ENCODE data around the gene PKNOX2.

The PKNOX2 gene, protein sequence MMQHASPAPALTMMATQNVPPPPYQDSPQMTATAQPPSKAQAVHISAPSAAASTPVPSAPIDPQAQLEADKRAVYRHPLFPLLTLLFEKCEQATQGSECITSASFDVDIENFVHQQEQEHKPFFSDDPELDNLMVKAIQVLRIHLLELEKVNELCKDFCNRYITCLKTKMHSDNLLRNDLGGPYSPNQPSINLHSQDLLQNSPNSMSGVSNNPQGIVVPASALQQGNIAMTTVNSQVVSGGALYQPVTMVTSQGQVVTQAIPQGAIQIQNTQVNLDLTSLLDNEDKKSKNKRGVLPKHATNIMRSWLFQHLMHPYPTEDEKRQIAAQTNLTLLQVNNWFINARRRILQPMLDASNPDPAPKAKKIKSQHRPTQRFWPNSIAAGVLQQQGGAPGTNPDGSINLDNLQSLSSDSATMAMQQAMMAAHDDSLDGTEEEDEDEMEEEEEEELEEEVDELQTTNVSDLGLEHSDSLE

GRCh38 chr11:125164422-125165110 is at the start of gene PKNOX2:
Gene PKNOX2 (plus strand): TSS chr11:125164751. CDS start chr11:125351306, 186,555 bp downstream.
- no peak for DNase-seq

- DNase-seq, result no peak
These were observed 47.1 kb upstream of the PKNOX2 start for GRCh38 chr11:125117429-125117828.

DNA sequence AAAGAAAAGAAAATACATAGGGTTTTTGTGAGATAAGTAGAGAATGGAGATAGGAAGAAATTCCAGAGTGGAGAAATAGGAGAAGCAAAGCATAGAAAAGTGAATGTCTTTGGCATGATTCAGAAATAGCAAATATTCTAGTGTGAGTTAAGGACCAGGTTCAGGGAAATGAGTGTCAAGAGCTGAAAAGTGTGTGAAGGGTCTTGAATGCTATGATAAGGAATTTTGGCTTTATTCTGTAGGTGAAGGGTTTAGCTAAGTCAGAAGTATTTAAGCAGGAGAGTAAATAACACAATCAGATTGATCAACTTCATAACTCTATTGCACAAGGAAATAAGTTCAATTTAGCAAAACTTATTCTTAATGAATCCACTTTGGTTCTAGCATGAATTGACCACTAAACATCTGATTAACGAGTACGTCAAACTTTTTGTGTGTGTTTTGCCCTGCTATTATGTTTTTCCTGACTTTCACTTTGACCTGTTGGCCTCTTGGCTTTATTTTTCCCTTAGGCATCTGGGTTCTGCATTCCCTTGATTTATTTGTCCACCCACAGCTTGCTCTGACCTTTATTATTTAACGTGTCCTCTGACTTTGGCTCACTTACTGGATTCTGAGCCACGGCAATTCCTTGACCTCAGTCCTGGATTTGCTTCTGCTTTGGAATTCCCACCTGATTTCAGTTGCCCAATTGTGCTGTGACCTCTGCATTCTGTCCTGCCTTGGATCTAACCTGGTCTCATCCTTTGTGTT is 41.2 kb upstream of the PKNOX2 start:
- no peak for DNase-seq

- DNase-seq, result no peak
These were observed 40.5 kb upstream of the PKNOX2 start for GRCh38 chr11:125123947-125124617.

GRCh38 chr11:125124618-125124992 is 39.9 kb upstream of the PKNOX2 start:
- DNase-seq, result no peak

DNA sequence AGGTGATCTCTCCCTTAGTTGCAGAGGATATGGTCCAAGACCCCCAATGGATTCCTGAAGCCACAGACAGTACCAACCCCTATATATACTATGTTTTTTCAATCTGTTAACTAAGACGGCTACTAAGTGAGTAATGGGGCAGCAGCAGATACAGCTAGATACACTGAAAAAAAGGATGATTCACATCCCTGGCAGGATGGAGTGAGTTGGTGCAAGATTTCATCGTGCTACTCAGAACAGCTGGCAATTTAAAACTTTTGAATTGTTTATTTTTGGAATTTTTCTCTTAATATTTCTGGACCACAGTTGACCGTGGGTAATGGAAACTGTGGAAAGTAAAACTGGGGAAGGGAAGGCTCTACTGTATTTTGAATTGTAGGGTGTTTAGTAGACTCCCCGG is 36.1 kb upstream of the PKNOX2 start:
- no peak for DNase-seq

- DNase-seq, result no peak
These were observed 35.1 kb upstream of the PKNOX2 start for GRCh38 chr11:125129316-125129993.

- DNase-seq, result no peak
These were observed 32.5 kb upstream of the PKNOX2 start for GRCh38 chr11:125132071-125132470.

GRCh38 chr11:125132596-125132995 is 32.0 kb upstream of the PKNOX2 start:
- DNase-seq, result no peak

GRCh38 chr11:125136001-125136400 is 28.6 kb upstream of the PKNOX2 start:
- no peak for DNase-seq

DNA sequence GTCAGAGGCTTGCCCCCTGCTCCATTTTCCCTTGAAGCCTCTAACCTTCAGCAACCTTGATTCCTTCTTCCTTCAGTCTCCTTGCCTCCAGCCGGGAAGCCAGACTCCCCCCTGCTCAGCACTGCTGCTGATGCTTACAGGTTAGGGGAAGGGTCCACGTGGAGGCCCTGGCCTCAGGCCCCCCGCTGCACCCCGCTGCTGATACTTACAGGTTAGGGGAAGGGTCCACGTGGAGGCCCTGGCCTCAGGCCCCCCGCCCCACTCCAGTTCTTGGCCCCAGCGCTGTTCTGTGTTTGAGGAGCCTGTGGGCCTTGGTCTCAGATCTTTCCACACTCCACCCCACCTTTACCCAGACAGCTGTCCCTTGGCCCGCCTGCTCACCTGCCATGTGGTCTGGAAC is 25.6 kb upstream of the PKNOX2 start:
- DNase-seq, result no peak

GRCh38 chr11:125139778-125140177 is 24.8 kb upstream of the PKNOX2 start:
- no peak for DNase-seq

DNA sequence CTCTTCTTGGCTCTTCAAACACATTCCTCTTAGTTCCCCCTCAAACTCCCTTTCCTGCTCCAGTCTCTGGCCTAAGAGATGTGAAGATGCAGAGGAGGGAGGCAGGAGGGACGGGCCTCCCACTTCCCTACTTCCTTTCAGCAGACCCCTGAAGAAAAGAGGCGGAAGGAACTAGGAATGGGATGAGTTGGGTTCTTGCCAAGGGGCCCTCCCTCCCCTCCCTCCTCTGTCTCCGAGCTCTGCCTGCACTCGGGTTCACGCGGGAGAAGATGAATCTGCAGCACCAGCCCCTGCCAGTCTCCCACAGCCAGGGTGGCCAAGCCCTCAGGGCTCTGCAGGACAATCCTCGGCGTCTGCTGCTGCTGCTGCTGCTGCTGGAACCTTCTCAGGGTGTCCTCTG is 24.3 kb upstream of the PKNOX2 start:
- DNase-seq, result no peak

DNA sequence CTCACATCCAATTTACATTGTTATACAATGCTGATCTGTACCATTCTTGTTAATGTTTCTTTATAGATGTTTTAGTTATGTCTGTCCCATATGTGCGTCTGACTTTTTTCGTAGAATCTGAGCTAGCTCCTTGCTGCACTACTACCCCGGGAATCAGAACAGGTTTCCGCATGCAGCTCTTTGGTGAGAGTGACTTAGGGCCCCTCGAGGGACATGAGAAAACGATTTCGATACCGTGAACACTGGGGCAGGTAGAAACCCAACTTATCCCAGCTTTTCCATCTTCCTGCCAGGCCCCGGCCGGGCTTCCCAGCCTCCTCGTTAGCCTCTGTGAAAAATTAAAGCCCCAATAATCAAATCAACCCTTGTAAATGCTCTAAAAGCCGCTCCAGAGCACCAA is 23.4 kb upstream of the PKNOX2 start:
- no peak for DNase-seq

GRCh38 chr11:125141686-125142535 is 22.6 kb upstream of the PKNOX2 start:
- DNase-seq, result no peak

DNA sequence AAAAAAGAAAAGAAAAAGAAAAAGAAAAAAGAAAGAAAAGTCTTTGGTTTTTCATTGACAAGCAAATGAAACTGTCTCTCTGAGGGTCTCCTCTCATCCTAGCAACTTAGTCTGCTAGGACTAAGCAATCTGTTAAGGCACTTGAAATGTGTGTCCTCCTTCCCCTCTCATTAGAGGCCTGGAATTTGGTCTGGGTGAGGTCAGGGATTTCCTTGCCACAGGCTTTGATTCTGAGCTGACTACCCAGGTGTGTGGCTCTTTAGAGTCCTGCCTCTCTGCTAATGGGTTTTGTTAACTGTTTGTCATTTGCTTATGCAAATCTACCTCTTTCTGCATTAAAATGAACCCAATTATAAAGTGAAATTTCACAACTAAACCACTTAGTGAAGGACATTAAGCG is 18.3 kb upstream of the PKNOX2 start:
- no peak for DNase-seq

DNA sequence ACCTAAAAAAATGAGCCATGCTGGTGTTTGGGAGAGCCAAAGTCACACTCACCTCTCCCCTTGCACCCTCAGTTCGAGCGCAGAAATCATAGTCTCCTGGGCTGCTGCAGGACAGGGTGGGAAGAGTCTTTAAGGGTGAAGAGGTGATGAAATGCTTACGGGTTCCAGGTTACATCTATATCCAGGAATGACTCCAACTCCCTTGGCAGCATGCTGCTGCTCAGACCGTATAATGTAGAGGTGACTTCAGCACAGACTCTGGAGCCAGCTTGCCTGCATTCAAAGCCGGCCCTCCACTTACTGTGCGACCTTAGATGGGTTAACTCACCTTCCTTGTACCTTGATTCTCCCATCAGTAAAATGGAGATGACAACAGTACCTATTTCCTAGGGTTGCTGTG is 17.3 kb upstream of the PKNOX2 start:
- DNase-seq, result no peak

- DNase-seq, result no peak
These were observed 16.5 kb upstream of the PKNOX2 start for GRCh38 chr11:125148011-125148410.

DNA sequence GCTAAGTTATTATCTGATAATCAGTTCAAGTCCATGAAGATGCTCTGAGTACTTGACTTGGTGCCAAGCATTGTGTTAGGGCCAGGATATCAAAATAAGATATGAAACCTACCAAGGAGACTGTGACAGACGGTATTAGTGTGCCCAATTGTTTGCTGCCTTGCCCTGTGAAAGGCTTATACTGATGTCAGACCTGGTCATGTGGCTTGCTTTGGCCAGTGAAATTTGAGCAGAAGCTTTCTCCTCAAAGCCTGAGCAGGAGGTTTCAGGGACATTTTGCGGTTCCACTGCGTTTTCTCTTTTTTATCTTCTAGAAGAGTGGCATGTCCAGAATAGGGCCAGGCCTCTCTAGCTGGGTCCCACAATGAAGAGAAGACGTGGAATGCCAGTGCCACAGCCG is 15.8 kb upstream of the PKNOX2 start:
- no peak for DNase-seq

DNA sequence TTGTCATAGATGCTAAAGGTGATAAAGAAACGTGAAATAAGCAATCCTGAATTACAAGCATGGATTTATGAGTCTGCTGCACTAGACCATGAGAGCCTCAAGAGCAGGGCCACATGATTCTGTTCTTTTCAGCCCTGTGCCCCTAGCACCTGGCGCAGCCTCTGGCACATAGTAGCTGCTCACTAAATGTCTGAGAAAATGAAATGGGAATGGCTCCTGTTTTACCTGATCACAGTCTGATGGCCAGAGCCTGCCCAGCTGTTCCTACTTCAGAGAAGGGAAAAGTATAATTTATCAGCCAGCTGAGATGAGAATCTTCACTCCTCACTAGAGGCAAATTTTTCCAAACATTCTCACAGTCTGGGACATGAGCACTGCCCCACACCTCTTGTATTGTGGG is 10.7 kb upstream of the PKNOX2 start:
- DNase-seq, result no peak

GRCh38 chr11:125154378-125155099 is 10.0 kb upstream of the PKNOX2 start:
- no peak for DNase-seq

All from SHP77 treated with DMSO at 0.1 percent for 48 hours (cell line).